Measurements from ENCODE around the gene PDC. TPM values are rescaled to one million over a fixed set of nuclear protein-coding genes. Genes with fewer than 3 reads are reported as not detected.
"Not testable (repeated sequence)": the region's sequence is repeated elsewhere in the genome, so short reads cannot be mapped to it uniquely, and the experiment has no call there.

Gene PDC
- total RNA-seq, 1 experiment from 2014 or later = not detected

DNA sequence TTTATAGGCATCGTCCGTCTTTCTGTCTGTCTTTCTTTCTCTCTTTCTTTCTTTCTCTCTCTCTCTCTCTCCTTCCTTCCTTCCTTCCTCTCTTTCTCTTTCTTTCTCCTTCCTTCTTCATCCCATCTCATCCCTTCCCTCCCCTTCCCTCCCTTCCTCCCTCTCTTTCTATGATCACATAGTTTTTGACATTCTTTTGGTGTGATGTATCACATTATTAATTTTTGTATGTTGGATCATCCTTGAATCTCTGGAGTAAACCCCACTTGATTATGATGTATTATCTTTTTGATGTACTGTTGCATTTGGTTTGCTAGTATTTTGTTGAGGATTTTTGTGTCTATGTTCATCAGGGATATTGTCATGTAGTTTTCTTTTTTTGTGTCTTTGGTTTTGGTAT, 59.5 kb downstream of the PDC start:
- not testable (repeated sequence) for DNase-seq (ENCODE audit: low read depth)

Other genes starting within 250 kb of the PDC start
- 0.12 TPM in 1 of 2 replicates, not detected in the other for gene PRG4, start 164.8 kb downstream of the PDC start, total RNA-seq (2014; rRNA removed; shearing (Covaris generic))
- 75.1 and 109 TPM in 2 replicates for gene TPR, start 85.9 kb downstream of the PDC start, total RNA-seq (2014; rRNA removed; shearing (Covaris generic))
- gene ODR4, start 85.3 kb downstream of the PDC start, total RNA-seq (2014; rRNA removed; shearing (Covaris generic)) = 17.3 and 95.3 TPM in 2 replicates
- 8.7 and 12.5 TPM in 2 replicates for gene PTGS2, start 219.3 kb upstream of the PDC start, total RNA-seq (2014; rRNA removed; shearing (Covaris generic))

Measured in Daoy (cell line).